WI38 (cell line): ENCODE measurements around the gene MOXD1.
A peak's percentile ranks its signal among the peaks of the same experiment; 100 is the strongest.

Experiments
- H3K4me3 ChIP-seq: 2 replicates; pipeline ENCODE4 v1.5.1; 2011; ENCODE audit warnings: low read depth, mild to moderate bottlenecking, control low read depth, low read length
- CTCF ChIP-seq: IDR thresholded peaks from 2 replicates; pipeline ENCODE4 v1.5.1; 2012; ENCODE audit warnings: low read depth, mild to moderate bottlenecking, control low read depth, low read length

The MOXD1 gene

GRCh38 chr6:132252113-132252512, 149.2 kb downstream of the MOXD1 start:
- TF ChIP-seq CTCF, result no peak
- H3K4me3 ChIP-seq, result no peak overlapping the region

DNA sequence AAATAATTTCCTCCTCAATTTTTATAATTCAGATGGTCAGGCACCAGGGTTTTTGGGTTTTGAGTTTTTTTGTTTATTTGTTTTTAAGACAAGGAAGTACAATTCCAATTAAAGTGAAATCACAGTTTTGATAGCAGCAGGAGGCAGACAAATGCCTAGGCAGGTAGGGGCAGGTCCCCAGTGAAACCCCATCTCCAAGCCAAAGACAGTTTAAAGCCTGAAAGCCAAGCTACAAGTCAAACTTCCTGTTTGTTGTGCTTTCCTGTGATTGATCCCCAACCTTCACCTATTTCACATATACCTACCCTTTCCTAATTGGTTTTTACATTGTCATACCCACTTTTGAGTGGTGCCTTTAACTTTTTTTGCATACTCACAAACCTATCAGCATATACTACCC, 149.6 kb downstream of the MOXD1 start:
- no peak for TF ChIP-seq CTCF
- no peak overlapping the region for H3K4me3 ChIP-seq

- 0 out of 2 replicates have a peak, but pooled peaks have one; percentile 4 for TF ChIP-seq CTCF
- no peak overlapping the region for H3K4me3 ChIP-seq
Observed at GRCh38 chr6:132247381-132248159, 153.7 kb downstream of the MOXD1 start.

GRCh38 chr6:132246632-132247270, 154.5 kb downstream of the MOXD1 start:
- no peak overlapping the region for H3K4me3 ChIP-seq
- TF ChIP-seq CTCF, result no peak

- H3K4me3 ChIP-seq, result no peak overlapping the region
- no peak for TF ChIP-seq CTCF
Observed at GRCh38 chr6:132246120-132246617, 155.1 kb downstream of the MOXD1 start.
